Sigmoid colon (tissue), 7 donors: ENCODE results near the gene SCAP. TPM values are rescaled to one million over a fixed set of nuclear protein-coding genes. Genes with fewer than 3 reads are reported as not detected.

Experiments used
- DNase-seq: peaks from one replicate; pipeline ENCODE4 v3.0.0-alpha.2; 2019
- H3K27ac ChIP-seq, 4 donors: fragments of 200-600 bp; sonication (generic); one replicate each; pipeline ENCODE4 v1.5.1; 2016 to 2019; ENCODE audit warnings: mild to moderate bottlenecking in 1 of 4
- H3K27me3 ChIP-seq, 3 donors: fragments of 200-600 bp; sonication (generic); one replicate each; pipeline ENCODE4 v1.5.1; 2019; ENCODE audit warnings: mild to moderate bottlenecking in 1 of 3
- H3K36me3 ChIP-seq, 4 donors: fragments of 200-600 bp; sonication (generic); one replicate each; pipeline ENCODE4 v1.5.1; 2016 to 2019
- H3K4me1 ChIP-seq, 4 donors: fragments of 200-600 bp; sonication (generic); one replicate each; pipeline ENCODE4 v1.5.1; 2017 to 2019
- H3K4me3 ChIP-seq, 4 donors: fragments of 200-600 bp; sonication (generic); one replicate each; pipeline ENCODE4 v1.5.1; 2017 to 2019; ENCODE audit warnings: mild to moderate bottlenecking in 2 of 4, moderate library complexity in 1 of 4
- H3K9me3 ChIP-seq, 4 donors: fragments of 200-600 bp in 3 of 4; sonication (generic) in 3 of 4; one replicate each; pipeline versions ENCODE4 v1.5.1 to v1.6.1; 2013 to 2019
- EP300 ChIP-seq, 4 donors: sonication (generic); formaldehyde crosslinking; IDR thresholded peaks; one replicate each; pipeline ENCODE4 v1.6.1; 2017; ENCODE audit warnings: antibody characterized with exemption in 4 of 4
- POLR2A ChIP-seq, 2 donors: fragments of 450-650 bp; IDR thresholded peaks; one replicate each; pipeline ENCODE4 v1.6.1; 2016; ENCODE audit warnings: antibody characterized with exemption in 2 of 2, mild to moderate bottlenecking in 2 of 2, moderate library complexity in 2 of 2
- POLR2AphosphoS5 ChIP-seq, 4 donors: sonication (generic); formaldehyde crosslinking; IDR thresholded peaks; one replicate each; pipeline ENCODE4 v1.6.1; 2017; ENCODE audit warnings: antibody characterized with exemption in 4 of 4
- WGBS, 2 donors: extraction: QIAGEN DNeasy Blood & Tissue Kit; methylation state at CpG; one replicate each; pipeline ENCODE4 v1.1.7; 2013; 5-methylcytosine and 5-hydroxymethylcytosine counted together
- intact Hi-C: fragments of 100-400 bp; cut with DNase I; formaldehyde crosslinking; loops from one replicate; pipeline ENCODE4 v1.15.1; 2023
- polyA plus RNA-seq, 3 donors: library from polyadenylated mRNA; stranded (reverse); fragments of 200-250 nt; gene quantifications; one replicate each; pipeline ENCODE4 v1.2.3, GENCODE V29; 2013
- total RNA-seq, 4 donors: library from RNA; depleted of rRNA; stranded (reverse); fragments of >200 nt; gene quantifications; one replicate each; pipeline ENCODE4 v1.1.0, GENCODE V29; 2016
- TF ChIP-seq, protein P1 (sequence below), 4 experiments: fragments of 450-650 bp in 3 of 4; fragments of 200-600 bp in 1 of 4; IDR thresholded peaks; one replicate each; pipeline ENCODE4 v1.5.1; 2016 to 2019; ENCODE audit warnings: antibody characterized with exemption in 4 of 4, mild to moderate bottlenecking in 3 of 4, moderate library complexity in 2 of 4
- donor health status: healthy with polysubstance abuse.
- donor health status: Bipolar disorder and iron deficiency.
- donor health status: healthy.

The SCAP gene
- total and polyA plus RNA-seq, 7 donors: 10.8 to 81.0 (median 52.3) TPM

DNA sequence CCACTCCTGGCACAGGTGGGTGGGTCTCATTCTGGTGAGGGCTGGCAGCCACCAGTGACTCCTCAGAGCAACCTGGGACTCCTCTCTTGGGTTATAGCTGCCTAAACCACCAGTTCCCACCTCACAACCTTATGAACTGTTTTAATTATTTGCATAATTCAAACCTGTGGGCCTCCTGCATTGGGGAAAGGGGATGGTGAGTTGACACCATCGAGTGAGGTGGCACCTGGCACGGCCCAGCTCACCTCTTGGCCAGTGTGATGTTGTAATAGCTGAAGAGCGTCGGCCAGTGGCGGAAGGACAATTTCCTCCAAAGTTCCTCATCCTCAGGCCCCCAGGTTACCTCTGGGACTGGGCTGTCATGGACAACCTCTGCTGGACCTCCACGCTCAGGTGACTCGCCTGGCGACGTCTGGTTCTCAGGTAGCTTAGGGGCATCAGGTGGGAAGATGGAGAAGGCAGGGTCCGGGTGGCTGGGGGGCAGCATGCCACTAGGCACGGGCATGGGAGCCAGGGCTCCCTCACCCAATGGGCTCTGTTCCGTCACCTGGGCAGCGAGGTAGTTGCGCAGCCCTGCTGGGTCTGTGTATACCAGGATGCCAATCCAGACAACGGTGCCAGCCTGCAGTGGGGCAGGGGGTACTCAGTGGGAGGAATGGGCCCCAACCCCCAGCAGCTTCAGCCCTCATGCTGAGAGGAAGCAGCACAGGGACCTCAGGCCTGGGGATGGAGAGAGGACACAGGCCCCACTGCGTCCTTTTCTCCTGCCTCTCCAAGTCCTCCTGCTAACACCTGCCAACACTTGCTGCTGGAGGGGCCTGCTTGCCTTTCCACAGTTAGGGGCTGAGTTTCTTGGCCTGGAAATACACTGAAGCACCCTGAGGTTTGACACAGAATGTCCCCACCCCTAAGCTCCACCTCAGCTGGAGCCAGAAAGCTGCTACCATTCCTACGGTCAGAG, 56.4 kb downstream of the SCAP start:
- 94 to 95% methylated on average over 17 of the region's 17 CpGs for WGBS, 2 donors
- no peaks in the 10 kb centered on the region for H3K27me3 ChIP-seq
- no peak for DNase-seq
- H3K4me1 ChIP-seq: peaks cover 0 to 18% (median 12%) of the 10 kb centered on the region in 4 donors
- no peaks in the 10 kb centered on the region for H3K9me3 ChIP-seq
- no peak overlapping the region for H3K27ac ChIP-seq
- intact Hi-C loops: loop anchor here (10.0 kb wide), 1 partner anchor 385 kb away; the partner anchor contains the start of gene DHX30
- no peak overlapping the region for H3K4me3 ChIP-seq
- peaks cover 8 to 69% (median 30%) of the 10 kb centered on the region in 4 donors for H3K36me3 ChIP-seq
- no peak for TF ChIP-seq POLR2A (IDR thresholded peaks at IDR 0.05)
- TF ChIP-seq, protein P1, sequence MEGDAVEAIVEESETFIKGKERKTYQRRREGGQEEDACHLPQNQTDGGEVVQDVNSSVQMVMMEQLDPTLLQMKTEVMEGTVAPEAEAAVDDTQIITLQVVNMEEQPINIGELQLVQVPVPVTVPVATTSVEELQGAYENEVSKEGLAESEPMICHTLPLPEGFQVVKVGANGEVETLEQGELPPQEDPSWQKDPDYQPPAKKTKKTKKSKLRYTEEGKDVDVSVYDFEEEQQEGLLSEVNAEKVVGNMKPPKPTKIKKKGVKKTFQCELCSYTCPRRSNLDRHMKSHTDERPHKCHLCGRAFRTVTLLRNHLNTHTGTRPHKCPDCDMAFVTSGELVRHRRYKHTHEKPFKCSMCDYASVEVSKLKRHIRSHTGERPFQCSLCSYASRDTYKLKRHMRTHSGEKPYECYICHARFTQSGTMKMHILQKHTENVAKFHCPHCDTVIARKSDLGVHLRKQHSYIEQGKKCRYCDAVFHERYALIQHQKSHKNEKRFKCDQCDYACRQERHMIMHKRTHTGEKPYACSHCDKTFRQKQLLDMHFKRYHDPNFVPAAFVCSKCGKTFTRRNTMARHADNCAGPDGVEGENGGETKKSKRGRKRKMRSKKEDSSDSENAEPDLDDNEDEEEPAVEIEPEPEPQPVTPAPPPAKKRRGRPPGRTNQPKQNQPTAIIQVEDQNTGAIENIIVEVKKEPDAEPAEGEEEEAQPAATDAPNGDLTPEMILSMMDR (IDR thresholded peaks at IDR 0.05): no peak
- TF ChIP-seq EP300 (IDR thresholded peaks at IDR 0.05): no peak
- no peak for TF ChIP-seq POLR2AphosphoS5 (IDR thresholded peaks at IDR 0.05)

DNA sequence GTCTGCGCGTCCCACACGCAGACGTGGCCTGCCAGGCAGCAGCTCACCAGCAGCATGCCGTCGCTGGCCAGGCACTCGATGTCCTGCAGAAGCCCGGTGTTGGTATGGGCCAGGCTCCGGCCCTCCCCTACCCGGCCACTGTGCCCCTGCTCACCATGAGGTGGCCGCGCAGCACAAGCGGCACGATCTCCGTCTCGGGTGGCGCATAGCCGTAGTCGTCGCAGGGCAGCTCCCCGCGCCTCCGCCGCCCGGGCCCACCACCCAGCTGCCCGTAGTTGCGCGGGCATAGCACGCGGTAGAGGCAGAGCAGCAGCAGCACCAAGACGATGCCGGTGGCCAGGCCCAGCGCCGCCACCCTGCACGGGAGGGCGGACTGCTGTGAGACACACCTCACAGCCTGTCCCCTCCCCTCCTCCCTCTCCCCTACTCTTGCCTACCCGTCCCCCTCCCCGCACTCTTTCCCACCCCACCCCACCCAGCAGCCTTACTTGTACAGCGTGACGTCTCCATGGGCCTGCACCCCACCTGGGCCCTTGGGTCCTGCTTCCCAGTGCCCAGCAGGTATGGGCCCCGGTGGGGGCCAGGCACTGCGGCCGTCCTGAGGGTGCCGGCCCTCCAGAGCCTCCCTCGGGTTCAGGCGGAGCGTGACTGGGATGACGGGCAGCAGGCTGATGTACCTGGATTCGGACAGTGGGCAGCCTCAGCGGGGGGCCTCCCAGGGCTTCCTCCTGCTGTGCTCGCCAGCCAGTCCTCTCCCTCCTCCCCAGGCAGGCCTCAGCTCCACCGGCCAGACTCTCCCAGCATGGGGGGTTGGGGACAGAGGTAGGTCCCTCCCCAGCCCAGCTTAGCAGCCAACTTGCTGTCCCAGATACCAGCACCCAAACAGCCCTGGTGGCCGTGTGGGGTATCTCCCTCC, 57.3 kb downstream of the SCAP start:
- TF ChIP-seq EP300 (IDR thresholded peaks at IDR 0.05) (no peak), POLR2A (IDR thresholded peaks at IDR 0.05) (no peak), POLR2AphosphoS5 (IDR thresholded peaks at IDR 0.05) (no peak)
- TF ChIP-seq, protein P1 (IDR thresholded peaks at IDR 0.05): no peak
- DNase-seq: no peak
- H3K36me3 ChIP-seq: peaks cover 17 to 69% (median 36%) of the 10 kb centered on the region in 4 donors
- H3K27me3 ChIP-seq: no peaks in the 10 kb centered on the region
- intact Hi-C loops: loop anchor here (10.0 kb wide), 1 partner anchor 386 kb away; the partner anchor contains the start of gene DHX30
- H3K4me1 ChIP-seq: peaks cover 0 to 18% (median 12%) of the 10 kb centered on the region in 4 donors
- 92 to 94% methylated on average over 53 of the region's 53 CpGs for WGBS, 2 donors
- H3K4me3 ChIP-seq: no peak overlapping the region
- H3K9me3 ChIP-seq: no peaks in the 10 kb centered on the region
- H3K27ac ChIP-seq: no peak overlapping the region

DNA sequence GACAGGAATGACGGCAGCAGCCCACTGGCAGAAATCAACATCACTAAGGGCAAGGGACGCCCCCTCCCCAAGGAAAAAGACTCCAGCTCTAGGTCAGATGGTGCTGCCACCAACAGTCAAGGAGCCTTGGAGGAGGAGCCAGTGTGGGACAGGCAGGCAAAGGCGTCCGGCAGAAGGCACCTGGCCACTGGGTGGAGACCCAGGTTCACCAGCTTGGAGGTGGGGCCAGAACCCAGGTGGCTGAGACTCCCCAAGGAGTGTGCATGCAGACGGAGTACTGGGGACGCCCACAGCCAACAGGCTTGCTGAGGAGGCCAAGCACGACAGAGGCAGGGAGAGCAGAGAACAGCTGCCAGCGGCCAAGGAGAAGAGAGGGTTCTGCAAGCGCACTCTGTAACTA, 59.7 kb downstream of the SCAP start:
- no peaks in the 10 kb centered on the region for H3K9me3 ChIP-seq
- H3K4me1 ChIP-seq: peaks cover 0 to 5% (median 0%) of the 10 kb centered on the region in 4 donors
- peak; percentile 64 for DNase-seq
- H3K27ac ChIP-seq: no peak overlapping the region
- no peaks in the 10 kb centered on the region for H3K27me3 ChIP-seq
- 54 to 74% methylated on average over 9 of the region's 9 CpGs for WGBS, 2 donors
- TF ChIP-seq, protein P1 (IDR thresholded peaks at IDR 0.05): no peak
- no peak for TF ChIP-seq EP300 (IDR thresholded peaks at IDR 0.05)
- no peak for TF ChIP-seq POLR2A (IDR thresholded peaks at IDR 0.05)
- no peak for TF ChIP-seq POLR2AphosphoS5 (IDR thresholded peaks at IDR 0.05)
- peaks cover 22 to 85% (median 55%) of the 10 kb centered on the region in 4 donors for H3K36me3 ChIP-seq
- intact Hi-C loops: loop anchor here (10.0 kb wide), 1 partner anchor 389 kb away; the partner anchor contains the start of gene DHX30
- H3K4me3 ChIP-seq: no peak overlapping the region

DNA sequence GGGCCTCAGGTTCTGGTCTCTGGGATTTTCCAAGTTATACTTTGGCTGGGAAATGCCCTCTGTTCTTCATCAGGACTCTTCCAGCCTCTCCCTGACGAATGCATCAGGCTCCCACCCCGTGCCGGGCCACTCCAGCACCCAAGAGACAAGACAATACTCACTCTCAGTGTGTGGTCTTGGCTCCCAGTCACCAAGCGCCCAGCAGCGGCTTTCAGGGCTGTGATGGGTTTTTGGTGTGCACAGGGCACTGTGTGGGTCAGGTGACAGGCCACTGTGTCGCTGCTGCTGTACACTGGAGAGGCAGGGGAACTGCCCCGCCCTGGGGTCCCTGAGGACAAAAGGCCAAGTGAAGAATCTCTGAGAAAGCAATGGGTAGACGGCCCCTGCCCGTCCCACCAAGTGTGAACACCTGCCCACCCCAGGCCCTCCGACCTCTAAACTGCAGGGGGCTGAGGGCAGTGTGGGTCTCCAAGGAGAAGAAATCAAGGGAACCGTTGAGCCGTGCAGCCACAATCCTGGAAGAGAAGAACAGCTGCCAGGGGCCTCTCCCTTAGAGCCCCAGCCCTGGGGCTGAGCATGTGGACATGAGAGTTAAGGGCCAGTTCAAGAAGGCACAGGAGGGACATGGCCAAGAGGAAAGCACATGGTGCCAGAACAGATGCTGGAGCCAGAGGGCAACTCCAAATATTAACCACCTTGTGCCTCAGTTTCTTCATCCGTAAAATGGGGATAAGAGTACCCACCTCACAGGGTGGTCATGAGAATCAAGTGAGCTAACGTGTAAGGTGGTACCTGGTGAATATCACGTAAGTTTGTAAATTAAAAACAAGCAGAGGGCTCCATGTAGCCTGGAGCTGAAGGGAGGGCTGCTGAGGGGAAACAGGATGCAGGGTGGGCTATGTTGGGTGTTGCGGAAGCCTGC, 60.8 kb downstream of the SCAP start:
- H3K27me3 ChIP-seq: no peaks in the 10 kb centered on the region
- peaks cover 22 to 89% (median 59%) of the 10 kb centered on the region in 4 donors for H3K36me3 ChIP-seq
- no peaks in the 10 kb centered on the region for H3K9me3 ChIP-seq
- 85 to 91% methylated on average over 16 of the region's 16 CpGs for WGBS, 2 donors
- TF ChIP-seq, protein P1 (IDR thresholded peaks at IDR 0.05): no peak
- TF ChIP-seq EP300 (IDR thresholded peaks at IDR 0.05) (no peak), POLR2A (IDR thresholded peaks at IDR 0.05) (no peak), POLR2AphosphoS5 (IDR thresholded peaks at IDR 0.05) (no peak)
- no peaks in the 10 kb centered on the region for H3K4me1 ChIP-seq
- DNase-seq: no peak
- intact Hi-C loops: loop anchor here (10.0 kb wide), 1 partner anchor 390 kb away; the partner anchor contains the start of gene DHX30
- no peak overlapping the region for H3K4me3 ChIP-seq
- H3K27ac ChIP-seq: no peak overlapping the region
